HG03025 (cell line): Measurements from ENCODE around the gene CFTR.
"Not testable (repeated sequence)": the region's sequence is repeated elsewhere in the genome, so short reads cannot be mapped to it uniquely, and the experiment has no call there.

Experiments used
- ATAC-seq: cut with Tn5 transposase; IDR thresholded peaks from one replicate; pipeline ENCODE4 v1.9.1; 2021; ENCODE audit warnings: mild to moderate bottlenecking, moderate library complexity; ENCODE audit not compliant: unreplicated experiment, low FRiP score

CFTR gene

GRCh38 chr7:117493460-117493859 lies 13.6 kb downstream of the CFTR start:
- no peak for ATAC-seq

- no peak for ATAC-seq
Measured at GRCh38 chr7:117495308-117495707, 15.5 kb downstream of the CFTR start.

- ATAC-seq = no peak
Measured at GRCh38 chr7:117502331-117502730, 22.5 kb downstream of the CFTR start.

- ATAC-seq = no peak
Measured at GRCh38 chr7:117505238-117505637, 25.4 kb downstream of the CFTR start.

- ATAC-seq = no peak
Measured at GRCh38 chr7:117508676-117509075, 28.9 kb downstream of the CFTR start.

GRCh38 chr7:117517194-117517593 lies 37.4 kb downstream of the CFTR start:
- ATAC-seq = not testable (repeated sequence)

GRCh38 chr7:117530390-117530789 lies 50.6 kb downstream of the CFTR start:
- ATAC-seq = no peak

GRCh38 chr7:117531595-117532244 lies 51.9 kb downstream of the CFTR start:
- ATAC-seq = no peak

- no peak for ATAC-seq
Measured at GRCh38 chr7:117538053-117538452, 58.2 kb downstream of the CFTR start.

GRCh38 chr7:117544061-117544460 lies 64.2 kb downstream of the CFTR start:
- no peak for ATAC-seq

- no peak for ATAC-seq
Measured at GRCh38 chr7:117548035-117548434, 68.2 kb downstream of the CFTR start.

- no peak for ATAC-seq
Measured at GRCh38 chr7:117550625-117551024, 70.8 kb downstream of the CFTR start.

- ATAC-seq = no peak
Measured at GRCh38 chr7:117552660-117553059, 72.8 kb downstream of the CFTR start.

GRCh38 chr7:117555260-117555659 lies 75.4 kb downstream of the CFTR start:
- no peak for ATAC-seq

- no peak for ATAC-seq
Measured at GRCh38 chr7:117559391-117559790, 79.6 kb downstream of the CFTR start.

GRCh38 chr7:117560030-117560429 lies 80.2 kb downstream of the CFTR start:
- no peak for ATAC-seq

- no peak for ATAC-seq
Measured at GRCh38 chr7:117562759-117563158, 82.9 kb downstream of the CFTR start.

GRCh38 chr7:117564080-117564479 lies 84.3 kb downstream of the CFTR start:
- ATAC-seq = no peak

- no peak for ATAC-seq
Measured at GRCh38 chr7:117564627-117565026, 84.8 kb downstream of the CFTR start.

- no peak for ATAC-seq
Measured at GRCh38 chr7:117565226-117565625, 85.4 kb downstream of the CFTR start.

- ATAC-seq = no peak
Measured at GRCh38 chr7:117567781-117568180, 88.0 kb downstream of the CFTR start.

GRCh38 chr7:117572856-117573620 lies 93.2 kb downstream of the CFTR start:
- no peak for ATAC-seq
